GM21367 (cell line): Measurements from ENCODE around the gene STIM2.

Experiments
- ATAC-seq: cut with Tn5 transposase; IDR thresholded peaks from one replicate; pipeline ENCODE4 v1.9.1; 2021; ENCODE audit not compliant: unreplicated experiment

STIM2 gene

DNA sequence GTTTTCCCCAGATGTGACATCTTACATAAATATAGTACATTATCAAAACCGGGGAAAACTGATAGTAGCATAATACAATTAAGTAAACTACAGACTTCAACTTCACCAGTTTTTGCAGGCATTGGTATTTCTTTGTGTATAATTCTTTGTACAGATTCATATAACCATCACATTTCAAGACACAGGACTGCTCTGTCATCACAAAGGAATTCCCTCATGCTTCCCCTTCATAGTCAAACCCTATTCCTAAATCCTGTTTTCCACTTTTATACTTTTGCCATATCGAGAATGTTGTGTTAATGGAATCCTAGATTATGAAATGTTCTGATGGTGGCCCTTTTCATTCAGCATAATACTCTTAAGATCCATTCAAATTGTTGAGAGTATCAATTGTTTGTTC lies 36.0 kb downstream of the STIM2 start:
- no peak for ATAC-seq

- ATAC-seq = no peak
Observed at GRCh38 chr4:26899991-26900390, 39.4 kb downstream of the STIM2 start.

GRCh38 chr4:26900765-26901164 lies 40.1 kb downstream of the STIM2 start:
- no peak for ATAC-seq

- ATAC-seq = no peak
Observed at GRCh38 chr4:26905172-26905571, 44.5 kb downstream of the STIM2 start.

- ATAC-seq = no peak
Observed at GRCh38 chr4:26907731-26908599, 47.3 kb downstream of the STIM2 start.

- ATAC-seq = no peak
Observed at GRCh38 chr4:26909369-26909768, 48.7 kb downstream of the STIM2 start.

- no peak for ATAC-seq
Observed at GRCh38 chr4:26911254-26911653, 50.6 kb downstream of the STIM2 start.

DNA sequence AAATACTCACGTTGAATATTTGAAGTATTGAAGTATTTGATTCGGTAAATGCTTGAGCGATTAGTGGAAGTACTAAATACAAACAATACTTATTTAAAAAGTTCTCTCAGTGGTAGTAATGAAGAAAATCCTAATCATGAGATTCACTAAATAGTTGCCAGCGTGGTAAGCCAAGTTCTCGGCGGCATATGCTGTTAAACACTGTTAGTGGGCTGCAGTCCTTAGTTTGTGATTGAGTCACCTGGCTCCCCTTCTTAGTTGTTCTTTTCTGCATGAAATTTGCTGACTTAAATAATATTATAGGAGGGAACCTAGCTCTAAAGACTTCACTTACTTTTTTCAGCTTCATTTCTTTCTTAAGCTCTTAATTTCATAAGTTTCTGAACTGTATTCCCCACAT lies 51.4 kb downstream of the STIM2 start:
- no peak for ATAC-seq

- ATAC-seq = no peak
Observed at GRCh38 chr4:26912810-26913209, 52.2 kb downstream of the STIM2 start.

DNA sequence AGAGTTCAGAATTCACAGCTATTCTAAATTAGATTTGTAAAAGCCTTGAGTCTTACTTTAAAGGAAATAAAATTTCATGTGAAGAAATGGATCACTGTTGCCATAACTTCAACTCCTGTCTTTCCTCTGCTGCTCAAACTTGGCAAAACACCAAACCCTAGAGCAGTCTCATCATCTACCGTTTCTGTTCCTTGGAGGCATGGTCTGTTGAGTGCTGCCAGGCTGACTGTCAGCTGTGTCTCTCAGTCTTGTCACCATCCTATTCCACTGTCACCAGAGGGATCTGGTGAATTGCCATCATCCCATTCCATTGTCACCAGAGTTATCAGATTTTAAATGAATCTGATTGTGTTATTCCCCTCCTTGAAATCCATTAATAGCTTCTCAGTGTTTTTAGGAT lies 55.6 kb downstream of the STIM2 start:
- ATAC-seq = no peak

GRCh38 chr4:26930964-26931363 lies 70.3 kb downstream of the STIM2 start:
- ATAC-seq = no peak

- no peak for ATAC-seq
Observed at GRCh38 chr4:26931451-26931850, 70.8 kb downstream of the STIM2 start.

- no peak for ATAC-seq
Observed at GRCh38 chr4:26931966-26932365, 71.3 kb downstream of the STIM2 start.

DNA sequence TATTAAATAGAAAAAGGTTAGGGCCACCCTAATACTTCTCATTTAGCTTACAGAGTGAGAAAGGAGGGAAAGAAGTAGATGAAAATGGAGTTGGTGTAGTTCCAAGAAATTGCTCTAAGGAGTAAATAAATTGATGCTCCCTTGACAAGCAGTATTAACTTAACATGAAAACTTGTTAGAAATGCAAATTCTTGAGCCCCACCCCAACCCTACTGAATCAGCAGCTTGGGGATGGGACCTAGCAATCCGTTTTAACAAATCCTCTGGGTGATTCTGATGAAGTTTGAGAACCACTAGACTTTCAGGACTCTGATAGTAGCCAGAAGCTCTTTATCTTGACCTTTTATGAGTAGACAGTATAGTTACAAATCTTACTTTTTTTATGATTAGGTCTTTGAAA lies 74.8 kb downstream of the STIM2 start:
- no peak for ATAC-seq

DNA sequence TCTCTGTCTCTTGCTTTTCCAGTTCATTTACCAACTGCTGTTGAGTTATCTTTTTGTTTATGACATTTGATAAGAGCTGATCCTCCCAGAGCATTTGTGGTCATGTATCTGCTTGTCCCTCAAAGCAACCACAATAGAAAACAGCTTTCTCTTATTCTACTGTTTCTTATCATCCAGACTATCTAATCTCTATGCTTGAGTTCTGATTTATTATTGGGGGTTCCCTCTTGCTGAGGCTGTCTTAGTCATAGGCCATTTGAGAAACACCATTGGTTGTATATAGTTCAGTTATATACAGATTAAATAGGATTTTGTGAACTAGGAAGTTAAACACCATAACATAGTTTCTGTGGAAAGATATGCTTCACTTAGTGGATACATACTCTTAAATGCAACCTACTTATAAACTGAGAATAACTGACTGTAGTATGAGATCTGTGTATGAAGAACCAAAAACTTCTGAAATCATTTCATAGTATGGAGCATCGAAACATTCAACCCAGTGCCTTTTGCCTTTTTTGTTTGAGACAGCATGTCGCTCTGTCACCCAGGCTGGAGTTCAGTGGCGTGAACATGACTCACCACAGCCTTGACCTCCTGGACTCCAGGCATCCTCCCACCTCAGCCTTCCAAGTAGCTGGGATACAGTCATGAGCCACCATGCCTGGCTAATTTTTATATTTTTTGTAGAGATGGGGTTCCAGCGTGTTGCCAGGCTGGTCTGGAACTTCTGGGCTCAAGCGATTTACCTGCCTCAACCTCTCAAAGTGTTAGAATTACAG lies 75.8 kb downstream of the STIM2 start:
- no peak for ATAC-seq

DNA sequence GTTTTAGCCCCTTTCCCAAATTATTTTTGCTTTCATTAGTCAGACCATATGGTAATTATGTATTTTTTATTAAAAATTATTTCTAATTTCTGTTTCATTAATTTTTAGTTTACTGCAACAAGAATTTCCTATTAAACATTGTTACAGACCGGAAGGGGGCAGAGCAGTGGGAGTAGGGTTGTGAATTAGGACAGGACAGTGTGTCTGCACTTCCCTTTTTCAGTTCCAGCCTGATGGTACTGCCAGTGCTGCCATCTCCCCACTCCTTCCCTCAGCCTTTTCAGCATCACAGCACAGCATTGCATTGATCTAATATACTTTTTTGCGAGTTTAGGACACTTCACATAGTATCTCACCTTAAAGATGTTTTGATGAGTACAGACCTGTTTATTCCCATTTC lies 76.5 kb downstream of the STIM2 start:
- ATAC-seq = no peak

- ATAC-seq = no peak
Observed at GRCh38 chr4:26937567-26937966, 76.9 kb downstream of the STIM2 start.

- no peak for ATAC-seq
Observed at GRCh38 chr4:26938516-26938915, 77.9 kb downstream of the STIM2 start.

DNA sequence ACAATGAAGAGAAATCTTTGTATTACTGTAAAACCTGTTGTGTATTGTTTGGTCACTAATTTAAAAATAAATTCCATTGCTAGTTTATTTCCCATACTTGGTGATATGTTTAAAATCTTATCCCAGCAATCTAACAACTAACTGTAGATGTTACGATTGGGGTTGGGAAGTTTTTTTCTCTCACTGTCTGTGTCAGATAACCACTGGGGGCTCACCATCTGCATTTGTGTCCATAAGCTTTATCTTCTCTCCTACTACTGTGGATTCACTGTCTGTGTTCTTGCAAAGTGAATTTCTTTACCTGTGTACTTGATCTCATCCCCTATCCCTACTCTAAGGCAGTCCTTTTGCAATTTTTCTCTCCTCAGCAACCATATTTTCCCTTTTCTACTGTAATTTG lies 81.3 kb downstream of the STIM2 start:
- no peak for ATAC-seq

DNA sequence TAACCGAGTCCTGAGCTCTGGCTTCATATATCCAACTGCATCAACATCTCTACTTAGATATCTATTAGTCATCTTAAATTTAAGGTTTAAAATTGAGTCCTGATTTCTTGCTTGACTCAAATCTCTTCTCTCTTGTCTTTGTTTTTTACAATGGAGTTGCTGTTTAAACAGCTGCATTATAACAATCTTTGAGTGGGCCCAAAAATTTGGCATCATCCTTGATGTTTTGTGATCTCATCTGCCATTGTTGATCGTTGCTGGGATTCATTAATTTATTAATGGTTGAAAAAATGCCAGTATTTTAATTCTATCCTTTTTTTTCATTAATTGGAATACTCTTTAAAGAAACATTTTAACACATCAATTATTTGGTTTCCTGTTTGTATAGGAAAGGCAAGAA lies 82.2 kb downstream of the STIM2 start:
- ATAC-seq = no peak

GRCh38 chr4:26943391-26943790 lies 82.8 kb downstream of the STIM2 start:
- no peak for ATAC-seq

GRCh38 chr4:26945794-26946193 lies 85.2 kb downstream of the STIM2 start:
- ATAC-seq = no peak
